ENCODE results near the gene HIGD2A. TPM values are rescaled to one million over a fixed set of nuclear protein-coding genes. Genes with fewer than 3 reads are reported as not detected.
A peak's percentile ranks its signal among the peaks of the same experiment; 100 is the strongest.

Gene HIGD2A
- total and polyA plus RNA-seq, 2 of the 13 experiments (the other 11 are each of a cell fraction or from before 2014, with no cell fraction given) = 89.2 to 146 TPM

- no peak for TF ChIP-seq ZNF780A (CRISPR knock-in tag; IDR thresholded peaks at IDR 0.05)
- TF ChIP-seq SIX4 (CRISPR knock-in tag; IDR thresholded peaks at IDR 0.05) = peak; percentile 49; the same call in 1 of the 2 replicates
- TF ChIP-seq ZNF326 (CRISPR knock-in tag; IDR thresholded peaks at IDR 0.05; ENCODE audit: borderline replicate concordance) = no peak
- no peak for TF ChIP-seq ELF1 (CRISPR knock-in tag; IDR thresholded peaks at IDR 0.05)
- TF ChIP-seq REXO4 (CRISPR knock-in tag; IDR thresholded peaks at IDR 0.05; ENCODE audit: borderline replicate concordance) = no peak
- TF ChIP-seq SNRNP70 (IDR thresholded peaks at IDR 0.05; ENCODE audit: low read depth, low read length) = no peak
- TF ChIP-seq LCORL (IDR thresholded peaks at IDR 0.05) = no peak
- TF ChIP-seq LCORL (CRISPR knock-in tag; IDR thresholded peaks at IDR 0.05) = 0 out of 2 replicates have a peak, but pooled peaks have one; percentile 7
- TF ChIP-seq, protein P1, sequence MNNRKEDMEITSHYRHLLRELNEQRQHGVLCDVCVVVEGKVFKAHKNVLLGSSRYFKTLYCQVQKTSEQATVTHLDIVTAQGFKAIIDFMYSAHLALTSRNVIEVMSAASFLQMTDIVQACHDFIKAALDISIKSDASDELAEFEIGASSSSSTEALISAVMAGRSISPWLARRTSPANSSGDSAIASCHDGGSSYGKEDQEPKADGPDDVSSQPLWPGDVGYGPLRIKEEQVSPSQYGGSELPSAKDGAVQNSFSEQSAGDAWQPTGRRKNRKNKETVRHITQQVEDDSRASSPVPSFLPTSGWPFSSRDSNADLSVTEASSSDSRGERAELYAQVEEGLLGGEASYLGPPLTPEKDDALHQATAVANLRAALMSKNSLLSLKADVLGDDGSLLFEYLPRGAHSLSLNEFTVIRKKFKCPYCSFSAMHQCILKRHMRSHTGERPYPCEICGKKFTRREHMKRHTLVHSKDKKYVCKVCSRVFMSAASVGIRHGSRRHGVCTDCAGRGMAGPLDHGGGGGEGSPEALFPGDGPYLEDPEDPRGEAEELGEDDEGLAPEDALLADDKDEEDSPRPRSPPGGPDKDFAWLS (CRISPR knock-in tag; IDR thresholded peaks at IDR 0.05; ENCODE audit: borderline replicate concordance) = no peak
- peak; percentile 57; the same call in 1 of the 2 replicates for TF ChIP-seq CEBPB (IDR thresholded peaks at IDR 0.05; ENCODE audit: borderline replicate concordance, low read depth, low read length)
- no peak for TF ChIP-seq MEIS1 (CRISPR knock-in tag; IDR thresholded peaks at IDR 0.05; ENCODE audit: borderline replicate concordance)
- TF ChIP-seq SMAD3 (CRISPR knock-in tag; IDR thresholded peaks at IDR 0.05) = no peak
- no peak for TF ChIP-seq NFIC (IDR thresholded peaks at IDR 0.05; ENCODE audit: low read length)
- TF ChIP-seq SALL1 (CRISPR knock-in tag; IDR thresholded peaks at IDR 0.05) = peak; percentile 44; the same call in 1 of the 2 replicates
- TF ChIP-seq TBL1XR1 (IDR thresholded peaks at IDR 0.05; ENCODE audit: borderline replicate concordance, low read length, partially characterized antibody) = no peak
- no peak for TF ChIP-seq ZNF629 (CRISPR knock-in tag; conservative IDR thresholded peaks at IDR 0.05)
- no peak for TF ChIP-seq THYN1 (CRISPR knock-in tag; IDR thresholded peaks at IDR 0.05; ENCODE audit: borderline replicate concordance, low read depth)
- TF ChIP-seq GLI4 (CRISPR knock-in tag; IDR thresholded peaks at IDR 0.05; ENCODE audit: borderline replicate concordance) = no peak
- TF ChIP-seq, protein P2, sequence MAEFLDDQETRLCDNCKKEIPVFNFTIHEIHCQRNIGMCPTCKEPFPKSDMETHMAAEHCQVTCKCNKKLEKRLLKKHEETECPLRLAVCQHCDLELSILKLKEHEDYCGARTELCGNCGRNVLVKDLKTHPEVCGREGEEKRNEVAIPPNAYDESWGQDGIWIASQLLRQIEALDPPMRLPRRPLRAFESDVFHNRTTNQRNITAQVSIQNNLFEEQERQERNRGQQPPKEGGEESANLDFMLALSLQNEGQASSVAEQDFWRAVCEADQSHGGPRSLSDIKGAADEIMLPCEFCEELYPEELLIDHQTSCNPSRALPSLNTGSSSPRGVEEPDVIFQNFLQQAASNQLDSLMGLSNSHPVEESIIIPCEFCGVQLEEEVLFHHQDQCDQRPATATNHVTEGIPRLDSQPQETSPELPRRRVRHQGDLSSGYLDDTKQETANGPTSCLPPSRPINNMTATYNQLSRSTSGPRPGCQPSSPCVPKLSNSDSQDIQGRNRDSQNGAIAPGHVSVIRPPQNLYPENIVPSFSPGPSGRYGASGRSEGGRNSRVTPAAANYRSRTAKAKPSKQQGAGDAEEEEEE (CRISPR knock-in tag; IDR thresholded peaks at IDR 0.05; ENCODE audit: borderline replicate concordance) = 0 out of 2 replicates have a peak, but pooled peaks have one; percentile 32
- no peak for TF ChIP-seq AGO1 (IDR thresholded peaks at IDR 0.05; ENCODE audit: low read depth, low read length, poor library complexity, severe bottlenecking)
- no peak for TF ChIP-seq ZNF296 (CRISPR knock-in tag; conservative IDR thresholded peaks at IDR 0.05)
- no peak for TF ChIP-seq SRY (CRISPR knock-in tag; IDR thresholded peaks at IDR 0.05)
- peak; percentile 60; the same call in 1 of the 2 replicates for TF ChIP-seq RXRB (CRISPR knock-in tag; IDR thresholded peaks at IDR 0.05; ENCODE audit: borderline replicate concordance)
- TF ChIP-seq FOXM1 (CRISPR knock-in tag; IDR thresholded peaks at IDR 0.05) = no peak
- no peak for TF ChIP-seq ZNF7 (CRISPR knock-in tag; IDR thresholded peaks at IDR 0.05)
- TF ChIP-seq ZSCAN29 (CRISPR knock-in tag; conservative IDR thresholded peaks at IDR 0.05) = no peak
- TF ChIP-seq, protein P3, sequence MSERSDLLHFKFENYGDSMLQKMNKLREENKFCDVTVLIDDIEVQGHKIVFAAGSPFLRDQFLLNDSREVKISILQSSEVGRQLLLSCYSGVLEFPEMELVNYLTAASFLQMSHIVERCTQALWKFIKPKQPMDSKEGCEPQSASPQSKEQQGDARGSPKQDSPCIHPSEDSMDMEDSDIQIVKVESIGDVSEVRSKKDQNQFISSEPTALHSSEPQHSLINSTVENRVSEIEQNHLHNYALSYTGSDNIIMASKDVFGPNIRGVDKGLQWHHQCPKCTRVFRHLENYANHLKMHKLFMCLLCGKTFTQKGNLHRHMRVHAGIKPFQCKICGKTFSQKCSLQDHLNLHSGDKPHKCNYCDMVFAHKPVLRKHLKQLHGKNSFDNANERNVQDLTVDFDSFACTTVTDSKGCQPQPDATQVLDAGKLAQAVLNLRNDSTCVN (CRISPR knock-in tag; IDR thresholded peaks at IDR 0.05; ENCODE audit: borderline replicate concordance) = no peak
These were observed 50.6 kb downstream of the HIGD2A start (continued) for GRCh38 chr5:176438959-176439757.

Measured in HepG2 (cell line).